ENCODE measurements around the gene MLLT6.

The MLLT6 gene

DNA sequence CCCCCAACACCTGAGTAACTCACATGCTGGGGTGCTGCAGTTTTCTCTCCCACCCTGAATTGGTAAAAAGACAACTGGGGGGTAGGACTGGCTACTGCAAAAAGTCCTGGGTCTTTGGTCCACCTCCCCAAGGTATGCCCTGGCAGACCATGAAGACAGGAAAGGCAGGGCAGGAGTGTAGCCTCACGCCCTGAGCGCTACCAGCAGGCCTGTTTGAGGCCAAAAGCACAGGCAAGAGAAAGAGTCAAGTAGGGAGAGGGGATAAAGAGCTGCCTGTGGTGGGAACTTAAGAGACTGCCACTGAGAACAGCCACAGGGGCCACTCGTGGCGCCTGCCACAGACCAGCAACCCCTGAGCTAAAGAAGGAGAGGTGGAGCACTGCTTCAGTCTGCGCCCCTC is 61.3 kb downstream of the MLLT6 start:
- DNase-seq = no peak
- peaks cover 70% of the 10 kb centered on the region for H3K36me3 Mint-ChIP-seq (ENCODE audit: low read depth)
- H3K27me3 Mint-ChIP-seq (ENCODE audit: low read depth, poor library complexity) = no peaks in the 10 kb centered on the region
- H3K9me3 Mint-ChIP-seq = no peaks in the 10 kb centered on the region
- no peak overlapping the region for H3K4me3 Mint-ChIP-seq
- H3K4me1 Mint-ChIP-seq = peaks cover 20% of the 10 kb centered on the region
- TF ChIP-seq, protein P1, sequence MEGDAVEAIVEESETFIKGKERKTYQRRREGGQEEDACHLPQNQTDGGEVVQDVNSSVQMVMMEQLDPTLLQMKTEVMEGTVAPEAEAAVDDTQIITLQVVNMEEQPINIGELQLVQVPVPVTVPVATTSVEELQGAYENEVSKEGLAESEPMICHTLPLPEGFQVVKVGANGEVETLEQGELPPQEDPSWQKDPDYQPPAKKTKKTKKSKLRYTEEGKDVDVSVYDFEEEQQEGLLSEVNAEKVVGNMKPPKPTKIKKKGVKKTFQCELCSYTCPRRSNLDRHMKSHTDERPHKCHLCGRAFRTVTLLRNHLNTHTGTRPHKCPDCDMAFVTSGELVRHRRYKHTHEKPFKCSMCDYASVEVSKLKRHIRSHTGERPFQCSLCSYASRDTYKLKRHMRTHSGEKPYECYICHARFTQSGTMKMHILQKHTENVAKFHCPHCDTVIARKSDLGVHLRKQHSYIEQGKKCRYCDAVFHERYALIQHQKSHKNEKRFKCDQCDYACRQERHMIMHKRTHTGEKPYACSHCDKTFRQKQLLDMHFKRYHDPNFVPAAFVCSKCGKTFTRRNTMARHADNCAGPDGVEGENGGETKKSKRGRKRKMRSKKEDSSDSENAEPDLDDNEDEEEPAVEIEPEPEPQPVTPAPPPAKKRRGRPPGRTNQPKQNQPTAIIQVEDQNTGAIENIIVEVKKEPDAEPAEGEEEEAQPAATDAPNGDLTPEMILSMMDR (IDR thresholded peaks at IDR 0.05) = no peak
- H3K27ac Mint-ChIP-seq = peak overlapping the region; percentile 73

DNA sequence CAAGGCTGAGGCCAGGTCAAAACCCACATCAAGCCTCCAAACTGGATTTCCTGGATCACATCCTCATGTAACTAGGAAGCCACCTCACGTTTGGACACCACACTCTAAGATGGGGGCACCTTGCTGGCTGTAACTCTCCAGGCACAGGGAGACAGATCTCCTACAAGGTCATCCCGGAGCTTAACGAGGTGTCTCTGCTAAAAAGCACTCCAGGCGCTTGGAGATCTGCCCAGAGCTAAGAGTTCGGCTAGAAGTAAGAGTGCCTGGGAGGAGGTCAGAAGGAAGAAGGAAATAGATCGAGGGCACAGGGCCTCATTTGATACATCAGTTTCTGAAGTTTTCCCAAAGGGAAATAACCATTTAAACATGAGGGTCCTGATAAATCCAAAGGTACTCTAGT is 63.3 kb downstream of the MLLT6 start:
- Mint-ChIP-seq H3K4me1 (peaks cover 20% of the 10 kb centered on the region), H3K4me3 (no peak overlapping the region), H3K36me3 (ENCODE audit: low read depth) (peaks cover 80% of the 10 kb centered on the region), H3K27me3 (ENCODE audit: low read depth, poor library complexity) (no peaks in the 10 kb centered on the region), H3K27ac (peak overlapping the region; percentile 68), H3K9me3 (no peaks in the 10 kb centered on the region)
- TF ChIP-seq, protein P1 (IDR thresholded peaks at IDR 0.05) = no peak
- DNase-seq = no peak

DNA sequence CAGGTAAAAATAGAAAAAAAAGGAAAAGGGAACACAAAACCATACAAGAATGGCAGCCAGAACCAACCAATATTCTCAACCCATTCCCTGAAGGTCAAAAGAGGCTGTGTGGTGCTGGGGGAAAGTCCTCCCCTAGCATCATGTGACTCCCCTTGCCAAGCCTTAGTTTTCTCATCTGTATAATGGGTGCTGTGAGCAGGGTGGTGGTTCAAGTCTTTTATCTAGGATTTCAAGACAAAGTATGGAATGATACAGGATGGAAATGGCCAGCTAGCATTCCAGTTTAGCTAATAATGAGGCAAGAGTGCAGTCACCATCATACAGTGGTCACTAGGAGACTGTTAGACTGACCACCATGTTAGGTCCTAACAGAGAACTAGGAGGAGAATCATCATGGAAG is 68.2 kb downstream of the MLLT6 start:
- Mint-ChIP-seq H3K36me3 (ENCODE audit: low read depth) (peaks cover 78% of the 10 kb centered on the region), H3K4me1 (peaks cover 13% of the 10 kb centered on the region), H3K4me3 (no peak overlapping the region), H3K27me3 (ENCODE audit: low read depth, poor library complexity) (peaks cover 3% of the 10 kb centered on the region), H3K9me3 (no peaks in the 10 kb centered on the region), H3K27ac (no peak overlapping the region)
- no peak for DNase-seq
- TF ChIP-seq, protein P1 (IDR thresholded peaks at IDR 0.05) = no peak

DNA sequence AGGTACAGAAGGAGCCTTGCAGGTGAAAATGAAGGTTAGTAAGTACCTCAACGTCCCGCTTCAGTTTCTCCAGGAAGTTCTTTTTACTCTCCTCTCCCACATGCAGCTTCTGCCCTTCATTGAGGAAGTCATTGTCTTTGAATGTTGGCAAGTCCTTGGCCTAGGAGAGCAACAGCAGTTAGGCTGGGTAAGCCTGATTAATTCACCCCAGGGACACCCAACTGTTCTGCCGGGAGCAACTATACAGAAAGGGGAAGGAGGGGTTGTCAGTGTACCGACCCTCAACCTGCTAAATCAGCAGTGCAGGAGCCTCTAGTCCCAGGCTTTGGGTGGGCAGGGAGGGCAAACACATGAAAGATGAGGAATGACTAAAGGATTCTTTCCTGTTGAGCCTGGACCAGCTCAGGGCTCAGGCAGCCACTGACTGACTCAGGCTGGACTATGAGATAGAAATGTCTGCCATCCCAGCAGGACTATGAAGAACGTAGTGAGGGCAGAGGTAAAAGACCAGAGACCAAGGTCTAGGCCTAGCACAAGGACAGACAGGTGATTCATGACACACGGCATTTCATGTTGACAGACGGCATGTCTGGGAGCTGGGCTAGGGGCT is 72.7 kb downstream of the MLLT6 start:
- H3K36me3 Mint-ChIP-seq (ENCODE audit: low read depth) = peaks cover 69% of the 10 kb centered on the region
- TF ChIP-seq, protein P1 (IDR thresholded peaks at IDR 0.05) = no peak
- H3K4me1 Mint-ChIP-seq = no peaks in the 10 kb centered on the region
- no peak for DNase-seq
- H3K27ac Mint-ChIP-seq = no peak overlapping the region
- H3K9me3 Mint-ChIP-seq = no peaks in the 10 kb centered on the region
- peaks cover 3% of the 10 kb centered on the region for H3K27me3 Mint-ChIP-seq (ENCODE audit: low read depth, poor library complexity)
- no peak overlapping the region for H3K4me3 Mint-ChIP-seq
